GM12872 (cell line): ENCODE measurements around the gene SUCLG2.
A peak's percentile ranks its signal among the peaks of the same experiment; 100 is the strongest.

Experiments
- TF ChIP-seq, protein P1 (sequence below): IDR thresholded peaks from 3 replicates; pipeline ENCODE4 v1.5.1; 2011; ENCODE audit warnings: low read depth, mild to moderate bottlenecking, low read length, moderate library complexity; ENCODE audit not compliant: insufficient read depth

SUCLG2 gene

DNA sequence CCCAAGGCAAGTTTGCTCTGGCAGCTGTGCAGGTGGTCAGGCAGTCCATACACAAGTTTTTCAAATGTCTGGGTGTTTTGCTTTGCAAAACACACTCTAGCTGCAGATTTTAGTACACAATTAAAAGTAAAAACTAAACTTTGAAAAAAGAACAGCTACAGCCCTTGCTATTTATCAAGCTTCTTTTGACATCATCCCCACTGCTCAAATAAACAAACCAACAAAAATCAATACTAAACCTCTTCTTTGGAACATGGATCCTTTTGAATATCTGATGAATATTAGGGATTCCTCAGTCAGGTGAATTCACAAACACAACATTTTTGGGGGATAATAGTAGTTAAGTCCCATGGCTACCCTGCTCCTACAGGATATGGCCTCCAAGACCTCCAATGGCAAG is 249.2 kb downstream of the SUCLG2 start:
- TF ChIP-seq, protein P1, sequence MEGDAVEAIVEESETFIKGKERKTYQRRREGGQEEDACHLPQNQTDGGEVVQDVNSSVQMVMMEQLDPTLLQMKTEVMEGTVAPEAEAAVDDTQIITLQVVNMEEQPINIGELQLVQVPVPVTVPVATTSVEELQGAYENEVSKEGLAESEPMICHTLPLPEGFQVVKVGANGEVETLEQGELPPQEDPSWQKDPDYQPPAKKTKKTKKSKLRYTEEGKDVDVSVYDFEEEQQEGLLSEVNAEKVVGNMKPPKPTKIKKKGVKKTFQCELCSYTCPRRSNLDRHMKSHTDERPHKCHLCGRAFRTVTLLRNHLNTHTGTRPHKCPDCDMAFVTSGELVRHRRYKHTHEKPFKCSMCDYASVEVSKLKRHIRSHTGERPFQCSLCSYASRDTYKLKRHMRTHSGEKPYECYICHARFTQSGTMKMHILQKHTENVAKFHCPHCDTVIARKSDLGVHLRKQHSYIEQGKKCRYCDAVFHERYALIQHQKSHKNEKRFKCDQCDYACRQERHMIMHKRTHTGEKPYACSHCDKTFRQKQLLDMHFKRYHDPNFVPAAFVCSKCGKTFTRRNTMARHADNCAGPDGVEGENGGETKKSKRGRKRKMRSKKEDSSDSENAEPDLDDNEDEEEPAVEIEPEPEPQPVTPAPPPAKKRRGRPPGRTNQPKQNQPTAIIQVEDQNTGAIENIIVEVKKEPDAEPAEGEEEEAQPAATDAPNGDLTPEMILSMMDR: no peak

DNA sequence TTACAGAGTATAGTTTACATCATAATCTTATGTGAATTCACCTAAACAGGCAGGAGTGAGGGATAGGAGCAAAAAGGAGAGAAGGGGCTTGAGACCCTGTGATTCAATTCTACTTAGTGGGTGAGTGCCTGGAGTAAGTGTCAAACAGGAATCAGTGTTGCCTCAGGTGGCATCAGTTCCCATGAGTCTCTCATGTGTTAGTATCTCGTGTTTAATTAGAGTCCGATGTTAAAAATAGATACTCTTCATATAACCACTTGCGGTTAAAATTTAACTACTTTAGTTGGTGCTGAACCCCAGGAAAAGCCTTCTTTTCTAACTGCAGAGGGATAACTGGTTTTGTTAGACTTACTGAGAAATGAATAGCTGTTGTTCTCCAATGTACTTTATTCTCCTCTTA is 251.5 kb downstream of the SUCLG2 start:
- TF ChIP-seq, protein P1: no peak

DNA sequence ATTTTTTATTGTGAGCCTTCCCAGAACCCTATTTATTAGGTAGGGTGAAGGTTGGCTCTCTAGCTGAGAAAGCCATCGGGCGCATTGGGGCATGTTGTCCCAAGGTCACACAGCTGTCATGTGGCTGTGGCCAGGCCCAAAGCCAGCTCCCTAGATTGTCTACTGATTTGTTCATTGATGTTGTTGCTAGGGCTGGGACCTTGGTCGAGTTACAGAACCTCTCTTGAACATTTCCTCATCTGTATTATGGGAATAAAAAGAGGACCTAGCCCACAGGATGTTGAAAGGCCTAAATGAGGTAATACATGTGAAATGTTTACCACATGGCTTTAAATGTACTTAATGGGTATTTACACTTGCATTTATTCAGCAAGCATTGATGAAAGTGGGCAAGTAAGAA is 252.5 kb downstream of the SUCLG2 start:
- TF ChIP-seq, protein P1: no peak

DNA sequence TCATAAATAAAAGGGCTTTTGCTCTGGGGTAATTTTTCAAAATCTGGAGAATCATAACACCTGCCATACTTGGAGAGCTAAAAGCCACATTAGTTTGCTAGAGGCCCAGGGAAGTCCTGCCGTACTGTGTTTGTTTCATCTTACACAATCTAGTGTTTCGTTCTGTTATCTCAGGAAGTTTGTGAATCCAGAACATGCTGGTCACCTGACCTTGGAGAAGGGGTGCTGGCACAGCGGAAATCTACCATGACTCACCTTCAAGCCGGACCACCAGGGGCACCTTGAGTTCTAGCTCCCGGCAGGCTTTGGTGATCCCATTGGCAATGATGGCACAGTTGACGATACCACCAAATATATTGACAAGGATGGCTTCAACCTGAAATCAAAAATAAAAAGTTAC is 253.9 kb downstream of the SUCLG2 start:
- TF ChIP-seq, protein P1: no peak

DNA sequence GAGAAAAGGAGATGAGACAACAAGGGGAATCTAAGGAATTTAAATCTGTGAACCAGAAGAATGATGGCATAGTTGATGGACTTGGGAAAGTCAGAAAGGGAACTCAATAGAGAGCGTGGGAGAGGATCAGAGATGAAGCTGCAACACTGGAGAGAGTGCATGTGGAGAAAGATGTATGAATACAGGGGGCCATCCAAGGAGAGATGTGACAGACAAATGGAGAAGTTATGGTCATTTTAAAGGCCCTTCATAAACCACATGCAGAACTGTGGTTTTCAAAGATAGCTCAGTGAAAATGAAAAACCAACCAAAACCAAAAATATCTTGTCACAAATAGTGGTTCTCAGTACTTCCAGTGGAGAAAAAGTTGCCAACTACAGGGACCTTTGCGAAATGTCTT is 265.2 kb downstream of the SUCLG2 start:
- TF ChIP-seq, protein P1: no peak

DNA sequence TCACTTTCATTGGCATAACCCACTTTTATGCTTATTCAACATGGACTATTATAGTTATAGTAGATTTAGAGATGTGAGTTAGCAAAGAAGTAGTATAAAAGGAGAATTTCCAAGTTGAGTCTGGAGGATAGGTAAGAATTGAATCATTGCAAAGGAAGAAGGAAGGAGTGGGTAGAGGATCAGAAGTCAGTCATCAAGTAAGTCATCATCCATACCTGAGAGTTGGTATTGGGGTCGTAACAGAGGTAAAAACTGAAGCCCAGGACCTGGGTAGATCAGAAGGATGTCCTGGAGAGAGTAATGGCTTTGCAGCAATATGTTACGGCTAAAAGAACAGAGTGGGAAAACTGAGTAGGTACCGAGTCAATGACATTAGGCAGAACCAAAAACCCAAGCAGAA is 265.7 kb downstream of the SUCLG2 start:
- TF ChIP-seq, protein P1: no peak

DNA sequence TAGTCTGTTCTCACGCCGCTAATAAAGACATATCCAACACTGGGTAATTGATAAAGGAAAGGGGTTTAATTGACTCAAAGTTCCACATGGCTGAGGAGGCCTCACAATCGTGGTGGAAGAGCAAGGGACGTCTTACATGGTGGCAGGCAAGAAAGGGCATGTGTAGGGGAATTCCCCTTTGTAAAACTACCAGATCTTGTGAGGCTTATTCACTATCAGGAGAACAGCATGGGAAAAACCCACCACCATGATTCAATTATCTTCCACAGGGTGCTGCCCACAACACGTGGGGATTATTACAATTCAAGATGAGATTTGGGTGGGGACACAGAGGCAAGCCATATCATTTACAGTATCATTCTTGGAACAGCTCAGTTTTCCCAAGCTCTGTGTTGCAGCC is 268.0 kb downstream of the SUCLG2 start:
- TF ChIP-seq, protein P1: no peak

DNA sequence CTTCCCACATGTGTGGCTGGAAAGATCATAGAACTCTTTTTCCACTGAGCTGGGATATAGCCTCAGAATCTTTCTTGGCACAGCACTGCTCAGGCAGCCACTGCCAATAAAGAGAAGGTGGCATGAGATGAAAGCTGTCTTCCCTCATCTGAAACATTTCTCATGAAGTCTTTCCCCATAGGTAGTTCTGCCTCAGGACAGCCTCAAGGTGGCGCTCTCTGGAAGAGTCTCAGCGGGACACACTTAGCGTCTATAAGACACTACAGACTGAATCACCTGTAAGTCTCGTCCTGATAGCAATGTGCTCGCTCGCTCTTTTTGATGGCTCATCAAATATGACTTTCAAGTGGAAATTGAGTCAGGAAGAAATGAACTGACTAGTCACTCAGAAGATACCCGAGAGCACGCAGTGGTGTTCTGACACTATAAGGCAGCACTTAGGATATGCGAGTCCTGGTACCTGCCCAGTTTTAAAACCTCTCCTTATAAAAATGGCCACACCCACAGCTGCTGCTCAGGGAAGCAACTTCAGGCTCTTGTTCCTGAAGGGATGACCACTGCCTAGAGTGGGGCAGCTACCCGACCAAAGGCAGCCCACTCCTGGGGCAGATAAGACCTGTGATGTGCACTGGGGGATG is 269.5 kb downstream of the SUCLG2 start:
- TF ChIP-seq, protein P1: peak; percentile 77
